GM18498 (cell line): Measurements from ENCODE around the gene SLCO4A1.
"Not testable (repeated sequence)": the region's sequence is repeated elsewhere in the genome, so short reads cannot be mapped to it uniquely, and the experiment has no call there.

Experiments
- ATAC-seq: cut with Tn5 transposase; IDR thresholded peaks from one replicate; pipeline ENCODE4 v1.9.1; 2021; ENCODE audit warnings: mild to moderate bottlenecking, moderate library complexity; ENCODE audit not compliant: unreplicated experiment

Gene SLCO4A1

DNA sequence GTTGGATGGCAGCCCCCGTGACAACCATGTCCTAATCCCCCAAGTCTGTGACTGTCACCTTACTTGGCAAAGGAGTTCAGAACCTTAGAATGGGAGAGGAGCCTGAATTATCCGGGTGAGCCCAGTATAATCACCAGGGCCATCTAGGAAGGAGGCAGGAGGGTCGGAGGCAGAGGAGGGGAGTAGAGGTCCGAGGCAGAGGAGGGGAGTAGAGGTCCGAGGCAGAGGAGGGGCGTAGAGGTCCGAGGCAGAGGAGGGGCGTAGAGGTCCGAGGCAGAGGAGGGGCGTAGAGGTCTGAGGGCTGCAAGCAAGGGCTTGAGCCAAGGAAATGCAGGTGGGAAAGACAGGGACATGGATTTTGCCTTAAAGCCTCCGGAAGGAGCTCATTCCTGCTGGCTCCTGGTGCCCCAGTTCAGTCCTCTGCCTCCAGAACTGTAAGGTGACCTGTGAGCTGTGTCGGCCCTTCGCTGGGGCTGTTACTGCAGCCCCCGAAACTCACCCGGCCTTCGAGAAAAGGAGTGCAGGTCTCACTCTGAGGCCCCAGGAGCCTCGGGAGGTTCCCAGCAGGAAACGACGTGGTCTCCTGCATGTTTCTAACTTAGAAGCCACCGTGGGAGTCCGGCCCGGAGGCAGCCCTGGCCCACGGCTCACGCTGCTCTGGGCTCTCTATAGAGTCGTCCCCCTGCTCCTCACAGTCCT is 20.0 kb upstream of the SLCO4A1 start:
- no peak for ATAC-seq

DNA sequence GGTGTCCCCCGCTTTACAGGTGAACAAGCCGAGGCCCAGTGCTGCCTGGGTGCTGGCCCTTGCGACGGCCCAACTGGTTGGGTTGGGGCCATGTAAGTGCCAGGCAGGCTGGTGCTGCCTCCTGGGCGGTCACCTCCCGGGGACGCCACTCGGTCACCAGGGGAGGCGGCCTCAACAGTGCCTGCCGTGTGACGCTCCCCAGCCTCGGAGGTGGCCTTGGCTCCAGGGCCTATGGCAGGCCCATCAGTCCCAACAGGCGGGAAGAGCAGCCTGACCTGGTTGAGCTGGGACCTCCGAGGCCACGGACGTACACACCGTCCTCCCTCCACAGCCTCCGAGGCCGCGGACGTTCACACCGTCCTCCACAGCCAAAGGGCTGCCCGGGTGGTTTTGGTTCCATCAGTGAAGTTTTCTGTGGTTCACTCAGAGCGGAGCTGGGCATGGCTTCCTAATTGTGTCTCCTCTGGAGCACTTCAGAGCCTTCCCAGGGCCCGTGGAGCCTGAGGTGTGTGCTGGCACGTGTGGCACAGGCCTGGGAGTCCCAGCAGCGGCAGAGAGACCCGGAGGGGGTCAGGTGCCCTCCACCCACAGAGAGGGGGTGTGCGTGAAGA is 19.3 kb upstream of the SLCO4A1 start:
- no peak for ATAC-seq

DNA sequence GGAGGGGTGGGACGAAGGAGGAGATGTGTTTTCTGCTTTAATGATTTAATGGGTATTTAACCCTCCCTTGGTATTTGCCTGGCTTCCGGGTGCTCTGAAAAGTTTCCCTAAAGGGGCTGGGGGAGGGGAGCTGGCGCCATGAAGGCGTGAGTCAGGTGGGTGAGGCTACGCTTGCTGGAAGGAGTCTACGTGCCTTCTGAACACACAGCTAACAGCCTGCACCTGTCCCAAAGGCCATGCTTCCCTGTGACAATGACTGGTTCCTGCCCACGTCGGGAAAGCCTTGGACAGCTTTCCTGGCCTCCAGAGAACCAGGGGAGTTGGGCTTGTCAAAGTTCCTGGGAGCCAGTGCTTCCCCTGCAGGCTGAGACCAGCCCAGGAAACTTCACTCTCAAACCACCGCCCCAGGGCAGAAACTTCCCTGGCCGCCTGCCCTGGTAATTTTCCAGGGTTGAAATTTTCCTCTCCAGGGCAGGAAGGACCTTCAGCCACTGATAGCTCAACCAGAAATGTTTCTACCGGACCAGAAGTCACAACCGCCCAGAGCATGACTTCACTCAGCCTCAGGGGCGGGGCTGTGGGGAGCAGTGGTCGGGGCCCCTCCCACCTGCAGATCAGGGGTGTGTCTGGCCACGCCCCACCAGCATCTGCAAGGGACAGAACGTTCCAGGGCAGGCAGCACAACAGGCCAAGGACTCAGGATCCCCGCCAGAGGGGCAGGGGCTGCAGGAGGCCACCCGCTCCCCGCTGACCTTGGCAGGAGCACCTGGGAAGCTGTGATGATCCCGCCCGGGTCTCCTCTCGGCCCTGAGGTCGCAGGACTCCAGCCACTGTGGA is 18.6 kb upstream of the SLCO4A1 start:
- peak; percentile 88 for ATAC-seq

DNA sequence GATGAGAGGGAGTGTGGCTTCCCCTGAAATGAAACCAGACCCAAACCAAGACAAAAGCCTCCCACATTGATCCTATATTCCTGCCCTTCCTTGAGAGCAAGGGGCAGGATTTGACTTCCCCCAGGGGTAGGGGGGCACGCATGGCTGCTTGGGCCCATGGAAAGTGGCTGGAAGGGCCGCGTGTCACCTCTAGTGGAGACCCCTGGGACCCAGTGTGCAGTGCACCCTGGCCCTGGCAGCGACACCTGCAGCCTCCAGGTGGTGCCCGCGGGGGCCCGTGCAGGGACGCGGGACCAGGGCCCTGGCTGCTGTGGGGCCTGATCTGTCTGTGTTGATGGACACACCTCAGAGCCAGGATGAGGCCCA is 18.0 kb upstream of the SLCO4A1 start:
- ATAC-seq, result peak; percentile 32

DNA sequence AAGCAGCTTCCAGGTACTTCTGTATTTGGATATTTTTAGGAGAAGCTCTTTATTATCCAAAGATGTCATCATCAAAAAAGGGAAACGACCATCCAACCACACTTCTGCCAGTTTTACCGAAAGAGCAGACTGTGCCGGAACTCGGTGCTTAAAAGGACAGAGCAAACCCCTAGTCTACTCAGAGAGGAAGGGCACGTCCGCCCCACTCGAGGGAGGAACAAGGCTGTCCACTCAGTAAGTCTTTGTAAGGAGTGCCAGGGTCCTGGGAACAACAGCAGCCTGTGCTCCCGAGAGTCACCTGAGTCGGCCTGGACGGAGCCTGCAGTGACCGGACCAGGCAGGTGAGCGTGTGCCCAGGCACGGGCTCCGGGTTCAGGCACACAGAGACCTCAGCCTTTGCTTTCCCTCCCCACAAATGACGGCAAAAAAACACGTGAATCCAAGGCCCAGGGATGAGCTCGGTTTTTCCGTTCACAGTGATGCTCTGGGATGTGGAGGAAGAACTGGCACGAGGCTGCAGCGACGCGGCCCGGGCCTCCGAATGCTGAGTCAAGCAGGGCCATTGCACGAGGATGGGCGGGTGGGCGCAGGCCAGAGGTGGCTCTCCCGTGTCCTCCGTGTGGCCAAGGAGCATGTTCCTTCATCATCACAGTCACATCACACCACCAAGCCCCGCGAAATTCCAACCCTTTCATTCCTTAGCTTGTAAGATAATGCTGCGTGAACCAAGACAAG is 17.4 kb upstream of the SLCO4A1 start:
- ATAC-seq, result no peak

DNA sequence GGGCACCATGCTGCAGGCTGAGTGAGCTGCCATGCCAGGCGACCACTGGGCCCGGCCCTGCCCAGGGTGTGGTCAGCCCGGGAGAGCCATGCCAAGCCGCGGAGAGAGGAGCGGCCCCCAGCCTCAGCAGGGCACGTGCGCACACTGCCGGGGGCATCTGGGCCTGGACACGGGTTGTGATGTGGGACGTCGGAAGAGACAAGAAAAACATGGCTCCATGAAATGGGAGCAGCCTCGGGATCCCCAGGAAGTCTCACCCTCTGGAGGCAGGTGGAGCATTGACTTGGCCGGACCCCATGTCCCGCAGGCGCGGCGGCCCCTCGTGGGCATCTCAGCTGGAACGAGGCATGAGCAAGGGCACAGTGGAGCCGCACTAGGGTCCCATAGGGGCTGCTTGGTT is 16.8 kb upstream of the SLCO4A1 start:
- ATAC-seq, result no peak

DNA sequence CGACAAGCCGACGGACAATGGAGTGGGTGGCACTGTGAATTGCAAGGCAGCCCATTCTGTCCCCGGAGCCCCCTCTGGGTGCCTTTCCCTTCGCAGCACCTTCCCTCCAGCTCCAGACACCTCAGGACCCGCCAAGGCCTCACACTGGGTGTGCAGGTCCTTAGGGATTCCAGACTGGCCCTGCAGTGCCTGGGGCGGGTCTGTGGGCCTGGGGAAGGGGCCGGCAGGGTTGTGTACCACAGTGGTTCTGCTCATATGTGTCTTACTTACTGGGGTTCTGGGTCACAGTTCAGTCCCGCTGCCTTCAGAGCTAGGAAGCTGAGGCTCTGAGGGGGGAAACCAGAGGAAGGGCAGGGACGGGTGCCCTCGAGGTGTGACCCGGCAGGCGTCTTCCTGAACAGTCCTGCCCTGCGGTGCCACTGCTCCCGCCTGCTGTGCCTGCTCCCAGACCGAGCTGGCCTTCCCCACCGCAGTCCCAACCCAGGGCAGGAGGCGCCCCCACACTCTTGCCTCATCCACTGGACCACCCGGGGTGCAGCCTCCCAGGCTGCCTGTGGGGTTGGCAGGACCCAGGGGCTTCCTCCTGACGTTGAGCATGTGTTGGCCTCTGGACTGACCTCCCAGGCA is 16.3 kb upstream of the SLCO4A1 start:
- no peak for ATAC-seq

DNA sequence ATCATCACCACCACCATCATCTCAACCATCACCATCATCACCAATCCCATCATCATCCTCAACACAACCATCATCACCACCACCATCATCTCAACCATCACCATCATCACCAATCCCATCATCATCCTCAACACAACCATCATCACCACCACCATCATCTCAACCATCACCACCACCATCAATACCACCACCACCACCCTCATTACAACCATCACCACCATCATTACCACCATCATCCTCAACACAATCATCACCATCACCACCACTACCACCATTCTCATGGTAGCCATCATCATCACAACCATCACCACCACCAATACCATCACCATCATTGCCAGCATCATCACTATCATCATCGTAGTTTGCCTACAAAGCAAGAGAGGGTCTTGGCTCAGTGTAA is 14.9 kb upstream of the SLCO4A1 start:
- ATAC-seq, result not testable (repeated sequence)

DNA sequence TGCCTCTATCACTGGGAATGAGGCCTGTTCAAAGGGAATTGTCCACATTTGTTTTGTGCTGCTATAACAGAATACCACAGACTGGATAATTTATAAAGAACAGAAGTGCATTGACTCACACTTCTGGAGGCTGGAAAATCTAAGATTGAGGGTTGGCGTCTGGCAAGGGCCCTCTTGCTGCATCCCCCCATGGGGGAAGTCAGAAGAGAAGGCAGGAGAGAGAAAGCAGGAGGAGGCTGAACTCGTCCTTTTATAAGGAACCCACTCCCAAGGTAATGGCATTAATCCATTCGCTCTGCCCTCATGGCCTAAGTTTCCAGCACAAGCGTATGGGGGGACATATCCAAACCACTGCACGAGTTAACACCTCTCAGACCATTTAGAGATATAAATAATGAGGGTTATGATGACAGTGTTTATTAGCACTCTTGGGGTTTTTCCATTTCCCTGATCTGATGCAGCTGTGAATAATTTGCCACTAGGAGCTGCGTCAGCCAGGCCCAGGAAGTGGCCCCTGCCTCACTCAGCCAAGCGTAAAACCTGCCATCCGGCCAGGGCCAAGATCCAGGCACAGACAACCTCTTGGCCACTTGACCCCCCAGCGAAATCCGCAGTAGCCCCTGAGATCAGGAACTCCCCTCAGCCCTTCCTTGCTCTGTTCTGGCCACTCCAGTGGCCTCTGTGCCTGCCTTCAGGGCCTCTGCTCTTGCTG is 14.2 kb upstream of the SLCO4A1 start:
- no peak for ATAC-seq

DNA sequence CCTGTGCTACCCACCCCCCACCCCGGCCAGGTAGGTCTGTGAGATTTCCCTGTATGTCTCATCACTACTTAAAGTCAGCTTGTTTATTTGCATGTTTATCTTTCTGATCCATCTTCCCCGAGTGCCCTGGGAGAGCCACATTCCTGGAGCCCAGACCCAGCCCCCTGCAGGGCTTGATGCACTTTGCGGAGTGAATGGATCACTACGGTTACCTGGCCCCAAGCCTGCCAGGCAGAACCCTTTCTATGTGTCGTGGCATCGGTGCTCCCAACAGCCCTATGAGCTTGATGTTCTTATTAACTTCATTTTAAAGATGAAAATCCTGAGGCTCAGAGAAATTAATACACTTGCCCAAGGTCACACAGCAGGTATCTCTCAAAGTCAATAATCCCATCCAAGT is 13.6 kb upstream of the SLCO4A1 start:
- ATAC-seq, result no peak

DNA sequence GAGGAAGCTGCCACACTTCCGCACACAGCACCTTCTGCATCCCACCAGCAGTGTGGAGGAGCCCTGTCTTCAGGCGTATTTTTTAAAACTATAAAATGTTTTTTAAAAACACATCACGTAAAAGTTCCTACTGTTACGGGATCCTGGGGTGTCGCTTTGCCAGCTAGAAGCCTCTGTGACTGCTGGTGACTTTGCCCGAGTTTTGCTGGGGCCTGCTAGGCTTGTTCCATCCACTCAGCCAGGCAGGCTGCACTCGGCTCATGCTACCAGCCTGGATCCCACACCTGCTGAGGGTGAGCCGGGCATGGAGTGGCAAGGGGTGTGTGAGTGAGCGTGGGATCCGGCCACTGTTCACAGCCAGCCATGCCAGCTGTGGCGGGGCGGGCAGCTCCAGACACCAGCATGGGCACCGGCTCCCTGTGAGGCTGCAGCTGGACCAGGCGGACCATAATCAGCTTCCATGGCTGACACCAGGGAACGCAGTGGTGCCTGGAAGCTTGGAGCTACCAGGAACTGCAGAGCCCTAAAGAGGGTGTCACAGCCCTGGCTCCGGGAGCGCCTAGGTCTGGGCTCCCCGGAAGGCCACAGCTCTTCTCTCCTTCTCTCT is 12.3 kb upstream of the SLCO4A1 start:
- ATAC-seq, result no peak

DNA sequence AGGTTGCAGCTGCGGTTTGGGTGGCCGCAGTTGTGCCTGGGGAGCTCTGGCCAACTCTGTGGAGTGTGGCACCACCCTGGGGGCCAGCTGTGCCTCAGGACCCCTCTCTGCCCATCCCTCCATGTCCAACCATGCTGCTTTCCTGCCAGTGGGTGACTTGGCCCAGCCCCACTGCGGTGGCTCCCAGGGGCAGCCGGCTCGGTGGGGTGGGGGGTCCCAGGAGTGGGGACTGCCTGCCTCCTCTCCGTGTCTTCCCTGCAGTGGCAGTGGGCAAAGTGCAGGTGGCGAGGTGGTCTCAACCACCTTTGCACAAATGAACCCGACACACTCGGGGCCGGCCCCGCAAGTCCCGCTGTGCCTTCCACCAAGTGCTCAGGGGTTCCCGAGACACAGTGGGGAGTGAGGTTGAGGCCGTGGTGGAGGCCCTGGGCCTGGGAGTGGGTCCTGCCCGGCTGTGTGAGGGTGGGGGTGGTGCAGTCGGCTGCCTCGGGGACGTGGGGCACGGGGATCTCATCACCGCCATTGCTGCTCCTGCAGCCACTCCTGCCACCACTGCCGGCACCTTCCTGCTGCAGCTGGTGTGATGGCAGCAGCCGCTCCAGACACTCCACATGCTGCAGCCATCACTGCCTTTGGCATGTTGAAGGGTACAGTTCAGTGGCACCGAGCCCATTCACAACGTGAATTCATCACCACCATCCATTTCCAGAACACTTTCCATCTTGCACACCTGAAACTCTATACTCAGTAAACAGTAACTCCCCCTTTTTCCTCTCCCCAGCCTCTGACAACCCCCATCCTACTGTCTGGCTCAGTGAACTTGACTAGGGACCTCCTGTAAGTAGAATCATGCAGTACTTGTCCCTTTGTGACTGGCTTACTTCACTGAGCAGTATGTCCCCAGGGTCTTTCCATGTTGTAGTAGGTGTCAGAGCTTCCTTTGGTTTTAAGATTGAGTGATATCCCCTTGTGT is 10.7 kb upstream of the SLCO4A1 start:
- ATAC-seq, result no peak

DNA sequence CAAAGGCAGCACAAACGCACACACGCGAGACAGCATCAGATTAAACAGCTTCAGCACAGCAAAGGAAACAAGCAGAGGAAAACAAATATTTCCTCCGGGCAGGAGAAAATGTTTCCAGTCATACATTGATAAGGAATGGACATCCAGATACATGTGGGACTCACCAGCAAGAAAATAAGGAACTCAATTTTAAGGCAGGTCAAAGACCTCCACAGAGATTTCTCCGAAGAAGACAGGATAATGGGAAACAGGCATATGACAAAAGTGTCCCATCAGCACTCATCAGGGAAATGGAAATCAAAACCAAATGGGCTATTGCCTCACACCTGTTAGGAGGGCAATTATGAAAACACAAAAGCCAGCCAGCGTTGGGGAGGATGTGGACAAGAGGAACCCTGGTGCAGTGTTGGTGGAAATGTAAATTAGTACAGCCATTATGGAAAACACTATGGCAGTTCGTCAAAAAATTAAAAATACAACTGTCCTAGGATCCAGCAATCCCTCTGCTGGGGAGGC is 9.7 kb upstream of the SLCO4A1 start:
- no peak for ATAC-seq

DNA sequence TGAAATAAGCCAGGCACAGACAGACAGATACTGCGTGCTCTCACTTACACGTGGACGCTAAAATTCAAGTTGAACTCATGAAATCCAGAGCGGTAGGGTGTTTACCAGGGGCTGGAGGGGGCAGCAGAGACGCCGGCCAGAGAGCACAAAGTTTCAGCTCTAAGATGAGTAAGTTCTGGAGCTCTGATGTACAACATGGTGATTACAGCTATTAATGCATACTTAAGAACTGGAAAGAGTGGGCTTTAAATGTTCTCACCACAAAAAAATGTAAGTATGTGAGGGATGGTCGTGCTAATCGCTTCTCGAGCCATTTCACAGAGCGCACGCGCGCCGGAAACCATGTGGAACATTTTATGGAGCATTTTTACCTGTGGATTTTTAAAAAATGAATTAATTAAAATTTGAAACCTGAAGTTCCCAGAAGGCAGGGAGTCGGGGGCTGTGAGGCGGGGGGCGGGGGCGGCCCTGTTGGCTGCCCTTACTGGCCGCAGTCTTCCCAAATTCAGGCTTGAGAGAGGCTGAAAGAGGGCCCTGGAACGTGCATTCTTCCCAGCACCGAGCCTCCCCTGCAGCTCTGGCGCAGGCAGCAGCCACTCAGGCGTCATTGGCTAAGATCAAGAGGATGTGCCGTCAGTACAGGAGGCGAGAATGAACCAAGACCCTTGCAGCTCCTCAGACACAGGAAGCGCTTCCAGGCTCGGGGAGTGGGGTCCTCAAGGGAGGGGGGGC is 8.5 kb upstream of the SLCO4A1 start:
- no peak for ATAC-seq

DNA sequence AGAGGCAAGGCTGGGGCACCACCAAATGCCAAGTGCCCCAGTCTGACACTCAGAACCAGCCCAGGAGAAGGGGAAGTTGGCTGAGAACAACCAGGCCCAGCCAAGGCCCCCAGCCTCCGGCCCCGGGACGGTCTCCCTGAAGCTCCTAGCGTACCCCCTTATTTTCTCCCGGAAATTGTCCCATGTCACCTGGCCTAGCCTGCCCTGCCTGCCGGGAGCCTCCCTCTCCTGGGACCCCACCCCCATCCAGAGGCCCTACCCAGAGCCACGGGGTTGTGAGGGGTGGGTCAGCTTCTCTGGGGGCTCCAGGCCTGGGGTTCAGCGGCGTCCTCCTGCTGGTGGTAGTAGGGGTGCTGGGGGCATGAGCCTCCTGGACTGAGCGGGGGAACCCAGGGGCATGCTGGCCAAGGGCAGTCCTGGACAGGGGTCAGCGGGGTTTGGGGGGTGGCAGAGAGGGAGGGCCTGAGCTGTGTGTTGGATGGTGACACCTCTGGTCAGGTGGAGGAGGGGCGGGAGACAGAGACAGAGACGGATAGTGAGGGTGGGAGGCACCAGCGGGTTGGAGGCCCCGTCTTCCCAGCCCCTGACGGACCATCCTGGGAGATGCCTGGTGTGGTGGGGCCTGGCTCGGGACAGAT is 7.9 kb upstream of the SLCO4A1 start:
- ATAC-seq, result no peak

DNA sequence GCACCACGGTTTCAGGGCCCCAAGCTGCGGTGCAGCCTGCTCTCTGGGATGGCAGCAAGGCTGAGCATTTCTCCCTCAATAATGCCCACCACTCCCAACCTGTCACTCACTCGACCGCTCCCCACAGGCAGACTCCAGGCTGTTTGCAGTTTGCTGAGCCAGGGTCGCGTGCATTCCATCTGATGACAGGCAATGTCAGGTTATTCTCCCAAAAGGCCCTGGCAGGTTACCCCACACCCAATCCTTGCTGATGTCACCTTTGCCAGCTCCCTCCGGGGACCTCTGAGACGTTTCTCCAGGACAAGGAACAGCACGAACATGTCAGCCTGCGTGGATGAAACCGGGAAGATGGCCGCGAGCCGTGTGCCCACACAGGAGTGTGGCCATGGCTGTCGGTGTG is 7.1 kb upstream of the SLCO4A1 start:
- ATAC-seq, result no peak

DNA sequence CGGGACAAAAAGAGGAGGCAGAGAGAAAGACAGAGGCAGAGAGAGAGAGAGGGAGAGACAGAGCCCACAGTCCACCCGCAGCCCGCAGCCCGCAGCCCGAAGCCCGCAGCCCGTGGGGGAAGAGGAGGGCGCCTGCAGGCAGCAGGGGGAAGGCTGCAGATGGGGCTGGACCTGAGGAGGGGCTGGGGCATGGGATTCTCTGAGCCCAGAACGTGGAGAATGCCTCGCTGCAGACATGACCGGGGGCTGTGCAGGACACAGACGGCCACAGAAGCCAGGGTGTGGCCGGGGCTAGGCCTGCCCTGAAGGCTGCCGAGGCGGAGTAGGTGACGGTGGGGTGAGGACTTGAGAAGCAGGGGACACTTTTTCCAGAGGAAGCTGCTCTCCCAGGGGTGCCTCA is 6.5 kb upstream of the SLCO4A1 start:
- ATAC-seq, result no peak
